ENCODE data around the gene C2orf76.

Gene C2orf76

GRCh38 chr2:119295688-119296375 is 70.8 kb downstream of the C2orf76 start:
- no peak for TF ChIP-seq CTCF (conservative IDR thresholded peaks at IDR 0.05; ENCODE audit: low read length)
- no peak for DNase-seq (ENCODE audit: low read depth)
- H3K4me3 ChIP-seq (ENCODE audit: low read length), result no peak overlapping the region

- H3K4me3 ChIP-seq (ENCODE audit: low read length), result no peak overlapping the region
- no peak for DNase-seq (ENCODE audit: low read depth)
Observed at GRCh38 chr2:119294671-119295070, 72.0 kb downstream of the C2orf76 start.

GRCh38 chr2:119293900-119294299 is 72.7 kb downstream of the C2orf76 start:
- no peak for DNase-seq (ENCODE audit: low read depth)
- TF ChIP-seq CTCF (conservative IDR thresholded peaks at IDR 0.05; ENCODE audit: low read length), result no peak
- no peak overlapping the region for H3K4me3 ChIP-seq (ENCODE audit: low read length)

More at GRCh38 chr2:119294671-119295070, 72.0 kb downstream of the C2orf76 start:
- no peak for TF ChIP-seq CTCF (conservative IDR thresholded peaks at IDR 0.05; ENCODE audit: low read length)

GRCh38 chr2:119293254-119293653 is 73.4 kb downstream of the C2orf76 start:
- no peak for DNase-seq (ENCODE audit: low read depth)
- no peak overlapping the region for H3K4me3 ChIP-seq (ENCODE audit: low read length)
- no peak for TF ChIP-seq CTCF (conservative IDR thresholded peaks at IDR 0.05; ENCODE audit: low read length)

GRCh38 chr2:119292226-119292625 is 74.4 kb downstream of the C2orf76 start:
- no peak overlapping the region for H3K4me3 ChIP-seq (ENCODE audit: low read length)
- peak; percentile 41 for TF ChIP-seq CTCF (conservative IDR thresholded peaks at IDR 0.05; ENCODE audit: low read length)
- peak; percentile 28 for DNase-seq (ENCODE audit: low read depth)

GRCh38 chr2:119291588-119292167 is 75.0 kb downstream of the C2orf76 start:
- DNase-seq (ENCODE audit: low read depth), result no peak
- no peak for TF ChIP-seq CTCF (conservative IDR thresholded peaks at IDR 0.05; ENCODE audit: low read length)

More at GRCh38 chr2:119291588-119292167, 75.0 kb downstream of the C2orf76 start:
- H3K4me3 ChIP-seq (ENCODE audit: low read length), result no peak overlapping the region

All from AG10803 (cell line).